HCT116 (cell line): ENCODE results near the gene MAP4K2.

ENCODE experiments used
- CTCF ChIP-seq, 3 experiments: fragments of 200-600 bp in 1 of 3; sonication (generic) in 1 of 3; IDR thresholded peaks in 2 of 3; conservative IDR thresholded peaks in 1 of 3; 2 replicates each; pipeline ENCODE4 v1.5.1; 2012 to 2017; ENCODE audit warnings: low read depth in 2 of 3, low read length in 2 of 3, antibody characterized with exemption in 1 of 3, borderline replicate concordance in 1 of 3, control low read depth in 1 of 3, mild to moderate bottlenecking in 1 of 3, mixed read lengths in 1 of 3, mixed run types in 1 of 3, moderate library complexity in 1 of 3; ENCODE audit not compliant: insufficient read depth in 1 of 3
- YY1 ChIP-seq: IDR thresholded peaks from 2 replicates; pipeline ENCODE4 v1.6.1; 2011; ENCODE audit warnings: low read length, low read depth, moderate library complexity, mild to moderate bottlenecking; ENCODE audit not compliant: insufficient replicate concordance; ENCODE audit errors: extremely low read depth
- ZBTB33 ChIP-seq: IDR thresholded peaks from 2 replicates; pipeline ENCODE4 v1.6.1; 2011; ENCODE audit warnings: mild to moderate bottlenecking, low read length, moderate library complexity; ENCODE audit not compliant: insufficient replicate concordance; ENCODE audit errors: extremely low read depth

GRCh38 chr11:64794526-64794925 is 8.5 kb downstream of the MAP4K2 start:
- TF ChIP-seq YY1, result no peak
- TF ChIP-seq CTCF (IDR thresholded peaks at IDR 0.05 in 2 of 3, conservative IDR thresholded peaks at IDR 0.05 in 1 of 3; ENCODE audit: borderline replicate concordance in 1 of 3, insufficient read depth in 1 of 3, low read depth in 2 of 3, low read length in 2 of 3), result no peak
- TF ChIP-seq ZBTB33, result no peak
